Measurements from ENCODE around the gene CEP112. TPM values are rescaled to one million over a fixed set of nuclear protein-coding genes. Genes with fewer than 3 reads are reported as not detected.
A peak's percentile ranks its signal among the peaks of the same experiment; 100 is the strongest.

CEP112 gene
- total and polyA plus RNA-seq, 2 experiments from 2014 or later: 4.0 to 4.3 TPM

- TF ChIP-seq, protein P1, sequence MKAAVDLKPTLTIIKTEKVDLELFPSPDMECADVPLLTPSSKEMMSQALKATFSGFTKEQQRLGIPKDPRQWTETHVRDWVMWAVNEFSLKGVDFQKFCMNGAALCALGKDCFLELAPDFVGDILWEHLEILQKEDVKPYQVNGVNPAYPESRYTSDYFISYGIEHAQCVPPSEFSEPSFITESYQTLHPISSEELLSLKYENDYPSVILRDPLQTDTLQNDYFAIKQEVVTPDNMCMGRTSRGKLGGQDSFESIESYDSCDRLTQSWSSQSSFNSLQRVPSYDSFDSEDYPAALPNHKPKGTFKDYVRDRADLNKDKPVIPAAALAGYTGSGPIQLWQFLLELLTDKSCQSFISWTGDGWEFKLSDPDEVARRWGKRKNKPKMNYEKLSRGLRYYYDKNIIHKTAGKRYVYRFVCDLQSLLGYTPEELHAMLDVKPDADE (IDR thresholded peaks at IDR 0.05): no peak
- no peak for TF ChIP-seq REST (IDR thresholded peaks at IDR 0.05; ENCODE audit: unreplicated experiment)
- no peak for TF ChIP-seq STAT1 (IDR thresholded peaks at IDR 0.05; ENCODE audit: unreplicated experiment)
- no peak for TF ChIP-seq EZH2phosphoT487 (IDR thresholded peaks at IDR 0.05; ENCODE audit: unreplicated experiment)
- TF ChIP-seq CREB1 (CRISPR knock-in tag; IDR thresholded peaks at IDR 0.05; ENCODE audit: low read depth): no peak
Measured at GRCh38 chr17:65920996-65921395, 270.9 kb downstream of the CEP112 start (continued).

GRCh38 chr17:65918916-65919315 lies 273.0 kb downstream of the CEP112 start:
- no peaks in the 10 kb centered on the region for H3K79me2 ChIP-seq (replicated peaks; ENCODE audit: insufficient read depth)
- DNase-seq (ENCODE audit: low spot score) (peak; percentile 50), ATAC-seq (peak; percentile 80)
- Mint-ChIP-seq H3K36me3 (ENCODE audit: low read depth) (no peaks in the 10 kb centered on the region; the same call in 2 of the 3 replicates), H3K9me3 (no peaks in the 10 kb centered on the region), H3K4me3 (no peak overlapping the region), H3K27ac (no peak overlapping the region), H3K4me1 (peaks cover 15% of the 10 kb centered on the region; the same call in 2 of the 3 replicates), H3K27me3 (ENCODE audit: insufficient read depth, low read depth, poor library complexity) (peaks cover 3% of the 10 kb centered on the region)
- no peaks in the 10 kb centered on the region for H3K36me3 ChIP-seq (ENCODE audit: insufficient read depth)
- no peak overlapping the region; the same call in 1 of the 2 replicates for H2AFZ ChIP-seq
- H3K4me2 ChIP-seq: no peak overlapping the region
- TF ChIP-seq, protein P2, sequence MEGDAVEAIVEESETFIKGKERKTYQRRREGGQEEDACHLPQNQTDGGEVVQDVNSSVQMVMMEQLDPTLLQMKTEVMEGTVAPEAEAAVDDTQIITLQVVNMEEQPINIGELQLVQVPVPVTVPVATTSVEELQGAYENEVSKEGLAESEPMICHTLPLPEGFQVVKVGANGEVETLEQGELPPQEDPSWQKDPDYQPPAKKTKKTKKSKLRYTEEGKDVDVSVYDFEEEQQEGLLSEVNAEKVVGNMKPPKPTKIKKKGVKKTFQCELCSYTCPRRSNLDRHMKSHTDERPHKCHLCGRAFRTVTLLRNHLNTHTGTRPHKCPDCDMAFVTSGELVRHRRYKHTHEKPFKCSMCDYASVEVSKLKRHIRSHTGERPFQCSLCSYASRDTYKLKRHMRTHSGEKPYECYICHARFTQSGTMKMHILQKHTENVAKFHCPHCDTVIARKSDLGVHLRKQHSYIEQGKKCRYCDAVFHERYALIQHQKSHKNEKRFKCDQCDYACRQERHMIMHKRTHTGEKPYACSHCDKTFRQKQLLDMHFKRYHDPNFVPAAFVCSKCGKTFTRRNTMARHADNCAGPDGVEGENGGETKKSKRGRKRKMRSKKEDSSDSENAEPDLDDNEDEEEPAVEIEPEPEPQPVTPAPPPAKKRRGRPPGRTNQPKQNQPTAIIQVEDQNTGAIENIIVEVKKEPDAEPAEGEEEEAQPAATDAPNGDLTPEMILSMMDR (conservative IDR thresholded peaks at IDR 0.05; ENCODE audit: low read depth in 2 of 2): peak; percentile 41 to 46
- TF ChIP-seq ZNF114 (CRISPR knock-in tag; IDR thresholded peaks at IDR 0.05): no peak
- TF ChIP-seq REST (IDR thresholded peaks at IDR 0.05; ENCODE audit: unreplicated experiment): no peak
- TF ChIP-seq, protein P1 (IDR thresholded peaks at IDR 0.05): no peak
- no peak overlapping the region for H3K4me3 ChIP-seq
- H3K9me2 ChIP-seq (ENCODE audit: insufficient read depth): no peaks in the 10 kb centered on the region
- no peaks in the 10 kb centered on the region for H3F3A ChIP-seq (replicated peaks; ENCODE audit: low read depth)
- no peak overlapping the region for H3K27ac ChIP-seq (ENCODE audit: low read depth)
- no peaks in the 10 kb centered on the region for H4K20me1 ChIP-seq (replicated peaks; ENCODE audit: insufficient read depth)
- no peaks in the 10 kb centered on the region for H3K27me3 ChIP-seq (ENCODE audit: insufficient read depth)
- peaks cover 3% of the 10 kb centered on the region; the same call in 1 of the 2 replicates for H3K4me1 ChIP-seq (ENCODE audit: insufficient read depth)
